Peyer's patch (tissue), 4 donors: ENCODE measurements around the gene EPC1.

Source experiments
- CTCF ChIP-seq, 6 experiments: fragments of 450-650 bp in 4 of 6; fragments of 200-600 bp in 2 of 6; sonication (generic) in 1 of 6; IDR thresholded peaks; one replicate each; pipeline ENCODE4 v1.5.1; 2017 to 2019; ENCODE audit warnings: antibody characterized with exemption in 6 of 6, mild to moderate bottlenecking in 3 of 6, moderate library complexity in 1 of 6
- POLR2A ChIP-seq, 2 donors: fragments of 450-650 bp; IDR thresholded peaks; one replicate each; pipeline ENCODE4 v1.5.1; 2017; ENCODE audit warnings: antibody characterized with exemption in 2 of 2, mild to moderate bottlenecking in 2 of 2, moderate library complexity in 2 of 2

GRCh38 chr10:32318476-32318896 lies 28.5 kb downstream of the EPC1 start:
- TF ChIP-seq POLR2A (IDR thresholded peaks at IDR 0.05) (no peak), CTCF (IDR thresholded peaks at IDR 0.05) (no peak)
